ENCODE results near the gene ARMC2.
"Not testable (repeated sequence)": the region's sequence is repeated elsewhere in the genome, so short reads cannot be mapped to it uniquely, and the experiment has no call there.

ARMC2 gene

DNA sequence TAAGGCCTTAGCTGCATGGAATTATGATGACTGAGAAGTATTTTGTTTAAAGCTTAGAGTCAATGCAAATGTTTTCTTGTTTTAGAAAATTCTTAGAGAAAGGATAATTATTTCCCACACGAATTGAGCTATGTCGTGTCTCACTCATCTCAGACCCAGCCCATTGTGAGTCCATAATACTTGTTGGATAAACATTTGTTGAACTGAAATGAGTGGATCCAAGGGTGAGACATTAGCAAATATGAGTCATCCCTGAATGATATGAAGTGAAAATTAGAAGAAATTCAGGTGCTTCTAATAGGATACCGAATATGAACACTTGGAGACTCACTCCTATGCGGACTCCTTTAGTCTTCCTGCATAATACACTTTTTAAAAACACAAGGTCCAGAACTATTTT is 41.6 kb upstream of the ARMC2 start:
- no peak for DNase-seq (ENCODE audit: low read depth, low spot score)
- H3K9me3 ChIP-seq (ENCODE audit: control insufficient read depth, insufficient read depth, low read length), result no peaks in the 10 kb centered on the region
- no peaks in the 10 kb centered on the region for H3K27me3 ChIP-seq (ENCODE audit: control insufficient read depth, insufficient read depth, low read length)
- H3K36me3 ChIP-seq (ENCODE audit: control insufficient read depth, insufficient read depth, low read length), result no peaks in the 10 kb centered on the region
- no peak overlapping the region for H3K27ac ChIP-seq (ENCODE audit: low read length)
- WGBS (ENCODE audit: insufficient coverage, insufficient read length), result no CpG with 5 or more reads among the region's 4 CpGs
- no peaks in the 10 kb centered on the region for H3K4me1 ChIP-seq (ENCODE audit: control insufficient read depth, insufficient read depth, low read length)
- H3K4me3 ChIP-seq (ENCODE audit: low read length), result no peak overlapping the region

DNA sequence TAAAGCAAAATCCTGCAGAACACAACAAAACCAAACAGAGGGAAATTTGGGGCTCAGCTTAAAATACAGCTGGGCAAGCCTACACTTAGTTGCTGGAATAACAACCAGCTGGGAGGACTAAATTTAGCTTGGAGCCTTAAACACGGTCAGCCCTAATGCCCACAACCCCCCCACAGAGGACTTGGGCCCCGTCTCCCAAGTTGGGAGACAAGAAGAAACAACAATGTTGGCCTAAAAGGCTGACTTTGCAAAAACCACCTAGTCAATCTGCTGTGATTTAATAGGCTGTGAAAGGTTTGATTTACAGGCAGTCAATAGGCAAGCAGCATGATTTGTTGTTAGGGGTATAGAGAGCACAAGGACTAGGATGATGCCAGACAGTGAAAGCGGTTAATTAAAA is 40.3 kb upstream of the ARMC2 start:
- Histone ChIP-seq H3K27ac (ENCODE audit: low read length) (no peak overlapping the region), H3K4me3 (ENCODE audit: low read length) (no peak overlapping the region), H3K9me3 (ENCODE audit: control insufficient read depth, insufficient read depth, low read length) (no peaks in the 10 kb centered on the region), H3K27me3 (ENCODE audit: control insufficient read depth, insufficient read depth, low read length) (no peaks in the 10 kb centered on the region), H3K4me1 (ENCODE audit: control insufficient read depth, insufficient read depth, low read length) (no peaks in the 10 kb centered on the region), H3K36me3 (ENCODE audit: control insufficient read depth, insufficient read depth, low read length) (no peaks in the 10 kb centered on the region)
- no CpG with 5 or more reads among the region's 3 CpGs for WGBS (ENCODE audit: insufficient coverage, insufficient read length)
- DNase-seq (ENCODE audit: low read depth, low spot score), result no peak

DNA sequence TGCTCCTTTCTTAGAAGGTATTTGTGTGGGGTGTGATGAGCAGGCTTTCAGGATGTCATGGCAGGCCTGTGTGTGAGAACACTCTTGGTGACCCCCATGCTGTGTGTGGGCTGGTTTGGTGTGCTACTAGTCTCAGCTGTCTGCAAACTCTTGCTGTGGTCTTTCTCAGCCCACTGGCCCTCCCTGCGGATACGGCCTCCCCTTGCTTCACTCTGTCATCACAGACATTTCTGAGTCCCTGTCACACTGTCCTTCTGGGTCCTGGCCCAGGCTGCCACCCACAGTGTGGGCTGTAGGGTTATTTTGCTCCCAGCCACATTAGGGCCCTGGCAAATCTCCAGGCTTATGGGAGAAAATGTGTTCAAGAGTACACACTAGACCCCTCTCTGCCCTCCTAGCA is 39.0 kb upstream of the ARMC2 start:
- DNase-seq (ENCODE audit: low read depth, low spot score), result no peak
- no peak overlapping the region for H3K4me3 ChIP-seq (ENCODE audit: low read length)
- no peaks in the 10 kb centered on the region for H3K27me3 ChIP-seq (ENCODE audit: control insufficient read depth, insufficient read depth, low read length)
- H3K9me3 ChIP-seq (ENCODE audit: control insufficient read depth, insufficient read depth, low read length), result no peaks in the 10 kb centered on the region
- no peaks in the 10 kb centered on the region for H3K4me1 ChIP-seq (ENCODE audit: control insufficient read depth, insufficient read depth, low read length)
- WGBS (ENCODE audit: insufficient coverage, insufficient read length), result no CpG with 5 or more reads among the region's 2 CpGs
- H3K27ac ChIP-seq (ENCODE audit: low read length), result no peak overlapping the region
- H3K36me3 ChIP-seq (ENCODE audit: control insufficient read depth, insufficient read depth, low read length), result no peaks in the 10 kb centered on the region

DNA sequence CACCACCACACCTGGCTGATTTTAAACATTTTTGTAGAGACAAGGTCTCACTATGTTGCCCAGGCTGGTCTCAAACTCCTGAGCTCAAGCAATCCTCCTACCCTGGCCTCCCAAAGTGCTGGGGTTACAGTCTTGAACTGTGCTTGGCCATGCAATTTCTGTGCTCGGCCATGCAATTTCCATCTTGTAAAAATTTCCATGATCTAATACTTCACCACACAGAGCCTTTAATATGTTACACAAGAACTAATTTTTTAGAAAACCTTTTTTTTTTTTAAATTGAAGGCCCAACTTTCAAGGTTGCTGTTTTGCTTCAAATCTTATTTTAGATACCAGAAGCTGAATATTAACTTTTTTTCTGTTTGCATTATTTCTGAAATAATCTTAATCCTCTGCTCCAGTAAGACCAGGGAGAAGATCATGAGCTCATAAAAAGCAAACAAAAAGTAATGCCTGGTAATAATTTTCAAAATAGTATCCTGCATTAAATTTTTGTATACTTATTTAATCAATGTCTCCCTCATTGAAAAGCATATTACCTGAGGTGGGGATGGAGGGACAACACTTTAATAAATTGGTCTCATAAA is 38.1 kb upstream of the ARMC2 start:
- H3K4me3 ChIP-seq (ENCODE audit: low read length), result no peak overlapping the region
- H3K36me3 ChIP-seq (ENCODE audit: control insufficient read depth, insufficient read depth, low read length), result no peaks in the 10 kb centered on the region
- no peak for DNase-seq (ENCODE audit: low read depth, low spot score)
- no peaks in the 10 kb centered on the region for H3K4me1 ChIP-seq (ENCODE audit: control insufficient read depth, insufficient read depth, low read length)
- H3K27ac ChIP-seq (ENCODE audit: low read length), result no peak overlapping the region
- WGBS (ENCODE audit: insufficient coverage, insufficient read length), result no CpG with 5 or more reads among the region's 1 CpG
- H3K27me3 ChIP-seq (ENCODE audit: control insufficient read depth, insufficient read depth, low read length), result no peaks in the 10 kb centered on the region
- H3K9me3 ChIP-seq (ENCODE audit: control insufficient read depth, insufficient read depth, low read length), result no peaks in the 10 kb centered on the region

- H3K4me1 ChIP-seq (ENCODE audit: control insufficient read depth, insufficient read depth, low read length), result no peaks in the 10 kb centered on the region
- no CpG with 5 or more reads among the region's 7 CpGs for WGBS (ENCODE audit: insufficient coverage, insufficient read length)
- H3K36me3 ChIP-seq (ENCODE audit: control insufficient read depth, insufficient read depth, low read length), result no peaks in the 10 kb centered on the region
- H3K27me3 ChIP-seq (ENCODE audit: control insufficient read depth, insufficient read depth, low read length), result no peaks in the 10 kb centered on the region
- no peak for DNase-seq (ENCODE audit: low read depth, low spot score)
- H3K27ac ChIP-seq (ENCODE audit: low read length), result no peak overlapping the region
- H3K9me3 ChIP-seq (ENCODE audit: control insufficient read depth, insufficient read depth, low read length), result no peaks in the 10 kb centered on the region
- no peak overlapping the region for H3K4me3 ChIP-seq (ENCODE audit: low read length)
Observed at GRCh38 chr6:108811490-108811889, 36.7 kb upstream of the ARMC2 start.

DNA sequence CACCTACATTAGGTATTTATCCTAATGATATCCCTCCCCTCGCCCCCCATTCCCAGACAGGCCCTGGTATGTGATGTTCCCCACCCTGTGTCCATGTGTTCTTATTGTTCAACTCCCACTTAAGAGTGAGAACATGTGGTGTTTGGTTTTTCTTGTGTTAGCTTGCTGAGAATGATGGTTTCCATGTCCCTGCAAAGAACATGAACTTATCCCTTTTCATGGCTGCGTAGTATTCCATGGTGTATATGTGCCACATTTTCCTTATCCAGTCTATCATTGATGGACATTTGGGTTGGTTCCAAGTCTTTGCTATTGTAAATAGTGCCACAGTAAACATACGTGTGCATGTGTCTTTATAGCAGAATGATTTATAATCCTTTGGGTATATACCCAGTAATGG is 35.0 kb upstream of the ARMC2 start:
- WGBS (ENCODE audit: insufficient coverage, insufficient read length), result no CpG with 5 or more reads among the region's 3 CpGs
- H3K27me3 ChIP-seq (ENCODE audit: control insufficient read depth, insufficient read depth, low read length), result not testable (repeated sequence)

GRCh38 chr6:108817276-108817675 is 30.9 kb upstream of the ARMC2 start:
- whole genome bisulfite sequencing (ENCODE audit: insufficient coverage, insufficient read length), result no CpG with 5 or more reads among the region's 7 CpGs
- H3K4me3 ChIP-seq (ENCODE audit: low read length); H3K9me3 ChIP-seq (ENCODE audit: control insufficient read depth, insufficient read depth, low read length); H3K27me3 ChIP-seq (ENCODE audit: control insufficient read depth, insufficient read depth, low read length); H3K4me1 ChIP-seq (ENCODE audit: control insufficient read depth, insufficient read depth, low read length); DNase-seq (ENCODE audit: low read depth, low spot score); H3K27ac ChIP-seq (ENCODE audit: low read length); H3K36me3 ChIP-seq (ENCODE audit: control insufficient read depth, insufficient read depth, low read length): not testable (repeated sequence)

More for the DNA sequence above, 35.0 kb upstream of the ARMC2 start:
- H3K4me3 ChIP-seq (ENCODE audit: low read length); DNase-seq (ENCODE audit: low read depth, low spot score); H3K27ac ChIP-seq (ENCODE audit: low read length); H3K36me3 ChIP-seq (ENCODE audit: control insufficient read depth, insufficient read depth, low read length); H3K9me3 ChIP-seq (ENCODE audit: control insufficient read depth, insufficient read depth, low read length); H3K4me1 ChIP-seq (ENCODE audit: control insufficient read depth, insufficient read depth, low read length): not testable (repeated sequence)

- WGBS (ENCODE audit: insufficient coverage, insufficient read length), result no CpG with 5 or more reads among the region's 3 CpGs
- H3K27ac ChIP-seq (ENCODE audit: low read length), result no peak overlapping the region
- no peaks in the 10 kb centered on the region for H3K36me3 ChIP-seq (ENCODE audit: control insufficient read depth, insufficient read depth, low read length)
- H3K9me3 ChIP-seq (ENCODE audit: control insufficient read depth, insufficient read depth, low read length), result no peaks in the 10 kb centered on the region
- no peak for DNase-seq (ENCODE audit: low read depth, low spot score)
- H3K4me3 ChIP-seq (ENCODE audit: low read length), result no peak overlapping the region
- H3K4me1 ChIP-seq (ENCODE audit: control insufficient read depth, insufficient read depth, low read length), result no peaks in the 10 kb centered on the region
- no peaks in the 10 kb centered on the region for H3K27me3 ChIP-seq (ENCODE audit: control insufficient read depth, insufficient read depth, low read length)
Observed at GRCh38 chr6:108820006-108820405, 28.2 kb upstream of the ARMC2 start.

DNA sequence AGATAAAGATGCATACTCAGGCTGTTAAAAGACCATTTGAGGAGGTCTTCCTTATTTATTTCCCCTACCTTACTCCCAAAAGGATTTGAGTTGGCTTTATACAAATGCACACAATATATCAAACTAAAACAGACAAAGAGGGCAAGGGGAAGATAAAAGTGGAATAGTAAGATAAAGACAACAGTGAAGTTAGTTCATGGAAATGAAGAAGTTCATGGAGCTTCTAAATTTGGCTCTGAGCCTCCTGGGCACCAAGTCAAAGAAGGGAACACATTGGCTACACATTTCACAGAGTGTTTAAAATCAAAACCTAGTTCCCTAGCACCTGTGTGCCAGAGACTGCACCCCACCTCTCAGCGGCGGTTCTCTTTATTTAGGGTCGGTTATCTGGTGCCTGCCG is 25.8 kb upstream of the ARMC2 start:
- Histone ChIP-seq H3K27ac (ENCODE audit: low read length) (no peak overlapping the region), H3K4me1 (ENCODE audit: control insufficient read depth, insufficient read depth, low read length) (no peaks in the 10 kb centered on the region), H3K27me3 (ENCODE audit: control insufficient read depth, insufficient read depth, low read length) (no peaks in the 10 kb centered on the region), H3K4me3 (ENCODE audit: low read length) (no peak overlapping the region), H3K36me3 (ENCODE audit: control insufficient read depth, insufficient read depth, low read length) (no peaks in the 10 kb centered on the region), H3K9me3 (ENCODE audit: control insufficient read depth, insufficient read depth, low read length) (no peaks in the 10 kb centered on the region)
- WGBS (ENCODE audit: insufficient coverage, insufficient read length), result no CpG with 5 or more reads among the region's 4 CpGs
- no peak for DNase-seq (ENCODE audit: low read depth, low spot score)

- no peaks in the 10 kb centered on the region for H3K27me3 ChIP-seq (ENCODE audit: control insufficient read depth, insufficient read depth, low read length)
- H3K27ac ChIP-seq (ENCODE audit: low read length), result no peak overlapping the region
- no peak for DNase-seq (ENCODE audit: low read depth, low spot score)
- no peaks in the 10 kb centered on the region for H3K9me3 ChIP-seq (ENCODE audit: control insufficient read depth, insufficient read depth, low read length)
- no peaks in the 10 kb centered on the region for H3K36me3 ChIP-seq (ENCODE audit: control insufficient read depth, insufficient read depth, low read length)
- no peak overlapping the region for H3K4me3 ChIP-seq (ENCODE audit: low read length)
- no CpG with 5 or more reads among the region's 2 CpGs for WGBS (ENCODE audit: insufficient coverage, insufficient read length)
- H3K4me1 ChIP-seq (ENCODE audit: control insufficient read depth, insufficient read depth, low read length), result no peaks in the 10 kb centered on the region
Observed at GRCh38 chr6:108825326-108825725, 22.9 kb upstream of the ARMC2 start.

- Histone ChIP-seq H3K36me3 (ENCODE audit: control insufficient read depth, insufficient read depth, low read length) (no peaks in the 10 kb centered on the region), H3K27me3 (ENCODE audit: control insufficient read depth, insufficient read depth, low read length) (no peaks in the 10 kb centered on the region), H3K4me3 (ENCODE audit: low read length) (no peak overlapping the region), H3K4me1 (ENCODE audit: control insufficient read depth, insufficient read depth, low read length) (no peaks in the 10 kb centered on the region), H3K9me3 (ENCODE audit: control insufficient read depth, insufficient read depth, low read length) (no peaks in the 10 kb centered on the region), H3K27ac (ENCODE audit: low read length) (no peak overlapping the region)
- no peak for DNase-seq (ENCODE audit: low read depth, low spot score)
- no CpG with 5 or more reads among the region's 5 CpGs for WGBS (ENCODE audit: insufficient coverage, insufficient read length)
Observed at GRCh38 chr6:108831104-108831503, 17.1 kb upstream of the ARMC2 start.
